ENCODE measurements around the gene C12orf56. TPM values are rescaled to one million over a fixed set of nuclear protein-coding genes. Genes with fewer than 3 reads are reported as not detected.

The C12orf56 gene, protein sequence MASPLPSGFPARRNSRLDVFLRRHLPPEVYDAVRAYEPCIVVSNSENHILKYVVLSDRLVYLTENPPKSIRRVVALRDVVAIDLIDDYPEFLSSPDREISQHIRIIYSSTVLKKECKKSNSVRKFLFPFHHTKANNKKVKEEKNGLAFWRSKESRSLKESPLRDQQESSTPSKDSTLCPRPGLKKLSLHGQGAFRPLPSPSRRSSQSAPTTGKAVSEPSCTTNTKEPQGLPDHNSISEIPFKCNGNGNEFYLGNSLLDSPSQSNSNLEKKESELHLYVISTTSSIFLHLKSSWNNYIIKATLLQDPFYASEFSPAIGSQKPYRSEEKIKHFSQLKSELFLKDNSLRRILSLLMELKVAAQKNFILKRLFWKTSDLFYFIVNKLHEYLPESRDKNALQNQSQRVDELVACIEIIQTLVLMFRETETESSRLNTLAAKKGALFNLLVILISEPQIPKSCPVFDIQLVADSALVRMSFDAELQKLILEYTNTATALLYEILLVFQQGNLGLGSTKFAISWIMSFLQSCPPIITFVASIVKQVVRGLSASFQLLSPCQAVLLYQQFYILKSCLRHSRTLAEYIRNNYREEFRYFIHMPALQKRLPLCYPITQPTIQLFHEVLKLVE
- total RNA-seq = under 1 TPM in 1 of 2 experiments, not detected in 1; 0.40 TPM

DNA sequence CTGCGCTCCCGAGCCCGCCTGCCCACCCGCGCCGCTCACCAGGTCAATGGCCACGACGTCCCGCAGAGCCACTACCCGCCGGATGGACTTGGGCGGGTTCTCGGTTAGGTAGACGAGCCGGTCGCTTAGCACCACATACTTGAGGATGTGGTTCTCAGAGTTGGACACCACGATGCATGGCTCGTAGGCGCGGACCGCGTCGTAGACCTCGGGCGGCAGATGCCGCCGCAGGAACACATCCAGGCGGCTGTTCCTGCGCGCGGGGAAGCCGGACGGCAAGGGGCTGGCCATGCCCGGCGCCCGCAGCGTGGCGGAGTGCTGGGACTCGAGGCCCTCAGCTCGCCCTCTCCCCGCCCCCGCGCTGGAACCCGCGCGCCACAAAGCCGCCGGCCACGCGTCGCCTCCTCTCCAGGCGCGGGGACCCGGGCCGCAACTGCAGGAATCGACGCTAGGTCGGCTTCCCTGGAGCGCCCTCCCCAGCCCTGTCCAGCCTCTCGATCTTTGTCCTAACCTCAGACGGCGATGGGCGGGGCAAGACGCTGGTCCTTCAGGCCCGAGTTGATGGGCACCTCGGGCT is at the start of gene C12orf56:
Gene C12orf56, minus strand, starts transcription at position 484 of the 577 bp plus-strand sequence. Its CDS starts 193 bp downstream, at position 291.
- ChIA-PET POLR2A (interaction anchor here (1.2 to 1.4 kb wide), 2 partner anchors 13 to 16 kb away, joined by 3 to 10 read pairs; partner anchors contain the start of gene XPOT), CTCF (interaction anchor here (0.6 to 1.6 kb wide), 6 partner anchors 10 to 319 kb away, joined by 3 to 5 read pairs (median 3); partner anchors contain the start of gene XPOT)
- peaks cover 21% of the 10 kb centered on the region for H3K27me3 Mint-ChIP-seq
- H3K9me3 Mint-ChIP-seq = no peaks in the 10 kb centered on the region
- H3K36me3 Mint-ChIP-seq (ENCODE audit: low read depth) = no peaks in the 10 kb centered on the region
- DNase-seq = peak; percentile 40
- H3K27ac Mint-ChIP-seq = no peak within 1 kb of the TSS
- H3K4me1 Mint-ChIP-seq = peaks cover 24% of the 10 kb centered on the region
- H3K4me3 Mint-ChIP-seq = peak within 1 kb of the TSS; percentile 66

DNA sequence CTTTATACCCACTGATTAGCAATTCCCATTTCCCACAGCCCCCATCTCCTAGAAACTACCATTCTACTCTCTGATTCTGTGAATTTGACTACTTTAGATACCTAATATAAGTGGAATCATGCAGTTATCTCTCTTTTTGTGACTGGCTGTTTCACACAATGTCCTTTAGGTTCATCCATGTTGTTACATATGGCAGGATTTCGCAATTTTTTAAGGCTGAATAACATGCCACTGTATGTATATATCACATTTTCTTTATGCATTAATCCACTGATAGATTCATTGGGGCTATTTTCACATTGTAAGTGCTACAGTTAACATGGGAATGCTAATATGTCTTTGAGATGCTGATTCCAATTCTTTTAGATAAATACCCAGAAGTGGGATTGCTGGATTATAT is 49.5 kb upstream of the C12orf56 start:
- POLR2A ChIA-PET = no interaction called here
- H3K27ac Mint-ChIP-seq = no peak overlapping the region
- CTCF ChIA-PET = no interaction called here

DNA sequence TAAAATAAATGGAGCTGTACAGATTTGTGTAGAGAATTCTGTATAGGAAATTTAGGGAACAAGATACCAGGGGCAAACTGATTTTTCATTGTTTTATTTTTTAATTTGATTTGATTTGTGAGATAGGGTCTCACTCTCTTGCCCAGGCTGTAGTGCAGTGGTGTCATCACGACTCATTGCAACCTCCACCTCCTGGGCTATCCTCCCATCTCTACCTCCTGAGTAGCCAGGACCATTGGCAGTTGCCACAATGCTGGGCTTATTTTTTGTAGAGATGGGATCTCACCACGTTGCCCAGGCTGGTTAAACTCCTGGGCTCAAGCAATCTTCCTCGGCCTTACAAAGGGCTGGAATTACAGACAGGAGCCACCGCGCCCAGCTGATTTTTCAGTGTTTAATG is 43.4 kb upstream of the C12orf56 start:
- H3K9me3 Mint-ChIP-seq = no peaks in the 10 kb centered on the region
- no peak for DNase-seq
- CTCF ChIA-PET = no interaction called here
- no peaks in the 10 kb centered on the region for H3K27me3 Mint-ChIP-seq
- no peak overlapping the region for H3K27ac Mint-ChIP-seq
- peaks cover 2% of the 10 kb centered on the region for H3K4me1 Mint-ChIP-seq
- H3K4me3 Mint-ChIP-seq = no peak overlapping the region
- POLR2A ChIA-PET = no interaction called here
- peaks cover 87% of the 10 kb centered on the region for H3K36me3 Mint-ChIP-seq (ENCODE audit: low read depth)

More for the DNA sequence above, 49.5 kb upstream of the C12orf56 start:
- H3K9me3 Mint-ChIP-seq = no peaks in the 10 kb centered on the region
- H3K4me1 Mint-ChIP-seq = peaks cover 8% of the 10 kb centered on the region
- DNase-seq = no peak
- no peak overlapping the region for H3K4me3 Mint-ChIP-seq
- H3K27me3 Mint-ChIP-seq = no peaks in the 10 kb centered on the region
- peaks cover 75% of the 10 kb centered on the region for H3K36me3 Mint-ChIP-seq (ENCODE audit: low read depth)

DNA sequence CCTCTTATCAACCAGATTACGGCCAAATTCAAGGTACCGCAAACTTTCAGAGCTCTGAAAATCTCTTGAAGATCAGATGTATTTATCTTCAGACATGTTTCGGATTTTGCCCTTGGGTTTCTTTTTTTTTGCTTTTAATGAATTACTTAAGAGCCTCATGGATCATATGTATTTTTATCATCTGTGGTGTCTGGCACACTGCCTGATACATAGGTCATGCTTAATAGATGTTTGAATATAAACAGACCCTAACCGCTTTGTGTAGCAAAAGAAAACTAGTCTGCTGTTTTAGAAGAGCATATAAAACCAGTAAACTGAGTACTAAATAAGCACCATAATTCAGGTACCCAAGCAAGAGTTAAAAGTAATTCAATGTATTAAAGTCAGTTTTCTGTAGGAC is 41.2 kb upstream of the C12orf56 start:
- DNase-seq = no peak
- Mint-ChIP-seq H3K4me3 (no peak overlapping the region), H3K4me1 (no peaks in the 10 kb centered on the region), H3K27ac (no peak overlapping the region), H3K9me3 (no peaks in the 10 kb centered on the region), H3K36me3 (ENCODE audit: low read depth) (peaks cover 81% of the 10 kb centered on the region), H3K27me3 (no peaks in the 10 kb centered on the region)
- POLR2A ChIA-PET = interaction anchor here (1.3 kb wide), 1 partner anchor 26 kb away, joined by 4 read pairs; no protein-coding TSS in a partner anchor
- CTCF ChIA-PET = interaction anchor here (1.4 kb wide), 1 partner anchor 118 kb away, joined by 5 read pairs; no protein-coding TSS in a partner anchor

DNA sequence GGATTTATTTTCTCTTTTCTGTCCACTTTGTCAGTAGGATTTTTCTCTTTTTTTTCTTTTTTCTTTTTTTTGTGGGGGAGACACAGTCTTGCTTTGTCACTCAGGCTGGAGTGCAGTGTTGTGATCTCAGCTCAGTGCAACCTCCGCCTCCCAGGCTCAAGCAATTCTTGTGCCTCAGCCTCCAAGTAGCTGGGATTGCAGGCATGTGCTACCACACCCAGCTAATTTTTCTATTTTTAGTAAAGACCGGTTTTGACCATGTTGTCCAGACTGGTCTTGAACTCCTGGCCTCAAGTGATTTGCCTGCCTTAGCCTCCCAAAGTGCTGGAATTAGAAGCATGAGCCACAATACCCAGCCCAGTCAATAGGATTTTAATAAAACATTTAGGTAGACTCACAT is 40.3 kb upstream of the C12orf56 start:
- CTCF ChIA-PET = interaction anchor here (1.4 kb wide), 1 partner anchor 119 kb away, joined by 5 read pairs; no protein-coding TSS in a partner anchor
- H3K27ac Mint-ChIP-seq = no peak overlapping the region
- H3K27me3 Mint-ChIP-seq = no peaks in the 10 kb centered on the region
- H3K9me3 Mint-ChIP-seq = no peaks in the 10 kb centered on the region
- no peak overlapping the region for H3K4me3 Mint-ChIP-seq
- POLR2A ChIA-PET = interaction anchor here (1.3 kb wide), 1 partner anchor 25 kb away, joined by 4 read pairs; no protein-coding TSS in a partner anchor
- peaks cover 85% of the 10 kb centered on the region for H3K36me3 Mint-ChIP-seq (ENCODE audit: low read depth)
- H3K4me1 Mint-ChIP-seq = no peaks in the 10 kb centered on the region
- no peak for DNase-seq

DNA sequence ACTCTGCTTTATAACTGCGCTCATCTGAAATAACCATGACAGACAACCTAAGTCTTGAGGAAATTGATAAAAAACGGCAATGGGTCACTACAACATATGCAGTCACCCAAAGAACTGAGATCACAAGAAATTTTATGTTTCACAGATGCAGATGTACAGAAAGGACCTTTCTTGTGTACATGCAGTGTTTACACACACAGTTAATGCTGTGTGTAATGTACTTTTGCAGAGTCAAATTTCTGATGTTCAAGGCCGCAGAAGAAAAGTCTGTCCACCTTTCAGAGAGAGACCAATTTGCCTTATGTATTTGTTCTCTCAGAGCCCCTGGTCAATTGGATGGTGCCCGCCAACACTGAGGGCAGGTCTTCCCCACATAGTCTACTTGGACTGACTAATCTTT is 38.4 kb upstream of the C12orf56 start:
- POLR2A ChIA-PET = no interaction called here
- no peak overlapping the region for H3K4me3 Mint-ChIP-seq
- peaks cover 87% of the 10 kb centered on the region for H3K36me3 Mint-ChIP-seq (ENCODE audit: low read depth)
- CTCF ChIA-PET = interaction anchor here (0.7 kb wide), 1 partner anchor 21 kb away, joined by 3 read pairs; no protein-coding TSS in a partner anchor
- no peaks in the 10 kb centered on the region for H3K27me3 Mint-ChIP-seq
- H3K27ac Mint-ChIP-seq = no peak overlapping the region
- DNase-seq = no peak
- no peaks in the 10 kb centered on the region for H3K9me3 Mint-ChIP-seq
- no peaks in the 10 kb centered on the region for H3K4me1 Mint-ChIP-seq

DNA sequence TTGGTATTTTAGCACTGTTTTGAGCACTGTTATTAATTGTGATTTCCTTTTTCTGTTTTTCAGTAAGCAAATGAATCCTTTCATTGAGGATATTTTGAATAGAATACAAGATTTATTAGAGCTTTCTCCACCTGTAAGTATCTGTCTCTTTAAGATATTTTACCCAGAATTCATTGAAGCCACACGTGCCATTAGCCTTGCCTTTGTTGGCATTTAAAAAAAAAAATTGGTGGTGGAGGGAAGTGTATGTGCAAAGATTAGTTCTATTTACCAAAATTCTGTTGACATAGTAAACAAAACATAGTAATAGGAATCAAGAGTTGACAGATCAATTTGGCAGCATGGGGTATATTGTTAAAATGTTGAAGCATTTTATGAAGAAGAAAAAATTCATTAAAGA is 37.4 kb upstream of the C12orf56 start:
- peaks cover 88% of the 10 kb centered on the region for H3K36me3 Mint-ChIP-seq (ENCODE audit: low read depth)
- no peaks in the 10 kb centered on the region for H3K4me1 Mint-ChIP-seq
- no peaks in the 10 kb centered on the region for H3K9me3 Mint-ChIP-seq
- H3K4me3 Mint-ChIP-seq = no peak overlapping the region
- ChIA-PET CTCF (no interaction called here), POLR2A (interaction anchor here (1.1 to 1.2 kb wide), 2 partner anchors 9 to 13 kb away, joined by 3 to 6 read pairs; no protein-coding TSS in a partner anchor)
- no peak for DNase-seq
- no peak overlapping the region for H3K27ac Mint-ChIP-seq
- H3K27me3 Mint-ChIP-seq = no peaks in the 10 kb centered on the region

DNA sequence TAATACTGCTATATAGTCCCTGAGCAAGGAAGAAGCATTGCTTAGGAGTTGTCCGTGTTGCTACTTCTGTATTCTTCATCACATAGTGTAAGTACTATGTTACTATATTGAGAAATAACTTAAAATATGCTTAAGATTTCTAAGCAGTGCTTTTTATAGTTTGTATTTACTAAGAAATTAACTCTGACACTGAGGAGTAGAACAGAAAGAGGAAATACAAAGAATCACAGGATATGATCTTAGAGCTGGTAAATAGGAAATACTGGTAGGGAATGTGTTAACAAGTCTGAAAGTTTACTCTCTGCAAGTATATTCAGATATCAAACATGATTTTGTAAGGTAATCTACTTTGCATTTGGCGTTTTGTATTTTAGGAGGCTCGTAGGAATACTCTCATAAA is 29.1 kb upstream of the C12orf56 start:
- no peak overlapping the region for H3K27ac Mint-ChIP-seq
- no peaks in the 10 kb centered on the region for H3K9me3 Mint-ChIP-seq
- H3K4me1 Mint-ChIP-seq = peaks cover 5% of the 10 kb centered on the region
- ChIA-PET CTCF (no interaction called here), POLR2A (no interaction called here)
- H3K27me3 Mint-ChIP-seq = no peaks in the 10 kb centered on the region
- DNase-seq = no peak
- H3K36me3 Mint-ChIP-seq (ENCODE audit: low read depth) = peaks cover 75% of the 10 kb centered on the region
- H3K4me3 Mint-ChIP-seq = no peak overlapping the region

DNA sequence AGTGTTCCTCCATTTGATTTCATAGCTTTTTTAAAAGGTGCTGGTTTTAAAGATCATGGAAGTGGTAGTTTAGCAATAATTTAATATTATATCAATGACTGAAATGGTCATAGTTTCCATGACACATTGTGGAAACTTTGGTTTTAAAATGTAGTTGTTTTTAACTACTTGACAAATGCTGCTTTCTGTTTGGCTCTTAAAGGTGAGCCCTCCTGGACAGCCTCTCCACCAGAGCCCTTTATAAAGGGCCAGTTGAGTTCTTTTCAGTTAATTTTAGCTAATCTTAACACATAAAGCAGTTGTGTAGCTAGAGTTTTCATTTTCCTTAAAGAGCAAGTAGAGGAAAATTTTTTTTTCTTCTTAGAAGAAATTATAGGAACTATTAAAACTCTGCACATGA is 27.7 kb upstream of the C12orf56 start:
- H3K9me3 Mint-ChIP-seq = no peaks in the 10 kb centered on the region
- no peaks in the 10 kb centered on the region for H3K27me3 Mint-ChIP-seq
- ChIA-PET POLR2A (no interaction called here), CTCF (interaction anchor here (1.1 kb wide), 1 partner anchor 20 kb away, joined by 4 read pairs; no protein-coding TSS in a partner anchor)
- H3K4me1 Mint-ChIP-seq = peaks cover 5% of the 10 kb centered on the region
- no peak overlapping the region for H3K27ac Mint-ChIP-seq
- no peak overlapping the region for H3K4me3 Mint-ChIP-seq
- no peak for DNase-seq
- peaks cover 73% of the 10 kb centered on the region for H3K36me3 Mint-ChIP-seq (ENCODE audit: low read depth)

DNA sequence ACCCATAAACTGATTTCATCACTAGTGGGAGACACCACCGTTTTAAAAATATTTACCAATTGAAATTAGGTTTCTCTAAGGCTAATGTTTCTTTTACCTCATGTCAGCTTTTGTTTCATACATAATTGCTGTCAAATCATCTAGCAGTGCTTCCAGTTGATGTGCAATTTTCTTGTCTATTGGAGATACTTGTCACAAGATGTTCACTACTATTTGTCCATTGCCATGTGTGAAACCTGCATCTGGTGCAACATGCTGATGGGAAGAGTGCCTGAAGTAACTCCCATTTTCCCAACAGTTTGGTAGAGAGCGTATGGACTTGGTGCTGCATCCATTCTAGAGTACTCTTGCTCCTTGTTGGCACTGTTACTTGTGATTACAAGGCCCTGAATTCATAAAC is 23.3 kb upstream of the C12orf56 start:
- Mint-ChIP-seq H3K4me1 (peaks cover 11% of the 10 kb centered on the region), H3K27ac (no peak overlapping the region), H3K27me3 (no peaks in the 10 kb centered on the region), H3K9me3 (no peaks in the 10 kb centered on the region), H3K4me3 (no peak overlapping the region), H3K36me3 (ENCODE audit: low read depth) (peaks cover 74% of the 10 kb centered on the region)
- ChIA-PET CTCF (no interaction called here), POLR2A (no interaction called here)
- no peak for DNase-seq

DNA sequence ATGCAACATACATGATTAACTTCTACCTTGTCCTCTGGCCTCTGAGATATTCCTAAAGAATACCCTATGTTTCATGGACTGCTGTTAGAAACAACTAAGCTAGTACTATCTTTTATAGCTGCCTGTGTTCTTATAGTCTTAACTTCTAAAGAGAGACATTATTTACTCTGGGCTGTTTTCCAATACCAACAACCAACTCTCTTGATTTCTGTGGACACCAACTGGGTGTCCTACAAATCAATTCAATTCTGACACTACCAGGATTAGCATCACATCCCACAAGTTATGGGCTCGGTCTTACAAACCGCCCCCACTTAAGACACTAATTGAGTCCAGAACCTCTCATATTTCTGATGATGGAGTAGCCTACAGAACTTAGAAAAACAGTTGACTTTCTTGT is 21.9 kb upstream of the C12orf56 start:
- CTCF ChIA-PET = no interaction called here
- Mint-ChIP-seq H3K36me3 (ENCODE audit: low read depth) (peaks cover 63% of the 10 kb centered on the region), H3K27ac (no peak overlapping the region), H3K4me3 (no peak overlapping the region), H3K4me1 (peaks cover 21% of the 10 kb centered on the region), H3K9me3 (no peaks in the 10 kb centered on the region), H3K27me3 (no peaks in the 10 kb centered on the region)
- DNase-seq = no peak
- POLR2A ChIA-PET = interaction anchor here (0.8 kb wide), 1 partner anchor 9 kb away, joined by 4 read pairs; no protein-coding TSS in a partner anchor

DNA sequence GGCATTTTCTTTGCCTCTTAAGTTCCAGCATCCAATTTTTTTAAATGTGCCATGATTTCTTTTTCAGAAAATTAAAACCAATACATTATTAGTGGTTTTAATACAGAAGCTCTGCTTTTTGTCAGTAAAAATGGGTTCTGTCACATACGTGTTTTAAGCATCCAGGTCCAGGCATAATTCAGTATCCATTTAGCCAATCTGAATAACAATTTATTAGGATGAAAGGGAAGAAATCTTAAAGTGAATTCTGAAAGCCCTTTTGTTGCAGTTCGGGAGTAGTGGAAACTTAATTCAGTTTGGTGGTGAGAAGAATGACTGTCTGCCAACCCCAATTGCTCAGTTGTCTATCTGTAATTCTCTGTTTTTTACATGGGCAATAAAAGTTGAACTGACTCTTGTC is 20.9 kb upstream of the C12orf56 start:
- Mint-ChIP-seq H3K4me3 (no peak overlapping the region), H3K36me3 (ENCODE audit: low read depth) (peaks cover 60% of the 10 kb centered on the region), H3K27ac (no peak overlapping the region), H3K27me3 (no peaks in the 10 kb centered on the region), H3K4me1 (peaks cover 30% of the 10 kb centered on the region), H3K9me3 (no peaks in the 10 kb centered on the region)
- DNase-seq = no peak
- POLR2A ChIA-PET = interaction anchor here (0.8 to 1.2 kb wide), 2 partner anchors 8 to 26 kb away, joined by 3 to 4 read pairs; no protein-coding TSS in a partner anchor
- CTCF ChIA-PET = no interaction called here
